NT2/D1 (cell line): Measurements from ENCODE around the gene FRAS1.
A peak's percentile ranks its signal among the peaks of the same experiment; 100 is the strongest.

ENCODE experiments used
- DNase-seq: peaks from one replicate; pipeline ENCODE4 v3.0.0-alpha.2; 2011; ENCODE audit warnings: low read depth, low spot score
- H3K27me3 ChIP-seq: 2 replicates; pipeline ENCODE4 v1.6.0; 2011; ENCODE audit warnings: mild to moderate bottlenecking; ENCODE audit not compliant: insufficient read length, insufficient read depth
- H3K36me3 ChIP-seq: 2 replicates; pipeline ENCODE4 v1.6.1; 2011; ENCODE audit warnings: mild to moderate bottlenecking, low read length, mixed read lengths; ENCODE audit not compliant: insufficient read depth, insufficient read length
- H3K4me1 ChIP-seq: 2 replicates; pipeline ENCODE4 v1.5.1; 2011; ENCODE audit not compliant: insufficient read depth, insufficient read length
- H3K4me3 ChIP-seq: 2 replicates; pipeline ENCODE4 v1.5.1; 2011; ENCODE audit warnings: low read depth; ENCODE audit not compliant: insufficient read length
- H3K9ac ChIP-seq: 2 replicates; pipeline ENCODE4 v1.6.0; 2011; ENCODE audit warnings: low read depth; ENCODE audit not compliant: insufficient read length
- H3K9me3 ChIP-seq: 2 replicates; pipeline ENCODE4 v1.5.1; 2011; ENCODE audit warnings: mild to moderate bottlenecking, low read length; ENCODE audit not compliant: insufficient read depth
- SUZ12 ChIP-seq: IDR thresholded peaks from 2 replicates; pipeline ENCODE4 v1.6.1; 2011; ENCODE audit not compliant: insufficient read length, insufficient read depth; ENCODE audit errors: extremely low read depth
- YY1 ChIP-seq: IDR thresholded peaks from 2 replicates; pipeline ENCODE4 v1.6.1; 2011; ENCODE audit not compliant: insufficient read length, insufficient read depth
- ZNF274 ChIP-seq: IDR thresholded peaks from 2 replicates; pipeline ENCODE4 v1.6.1; 2011; ENCODE audit warnings: mild to moderate bottlenecking, low read depth, low read length

Gene FRAS1

DNA sequence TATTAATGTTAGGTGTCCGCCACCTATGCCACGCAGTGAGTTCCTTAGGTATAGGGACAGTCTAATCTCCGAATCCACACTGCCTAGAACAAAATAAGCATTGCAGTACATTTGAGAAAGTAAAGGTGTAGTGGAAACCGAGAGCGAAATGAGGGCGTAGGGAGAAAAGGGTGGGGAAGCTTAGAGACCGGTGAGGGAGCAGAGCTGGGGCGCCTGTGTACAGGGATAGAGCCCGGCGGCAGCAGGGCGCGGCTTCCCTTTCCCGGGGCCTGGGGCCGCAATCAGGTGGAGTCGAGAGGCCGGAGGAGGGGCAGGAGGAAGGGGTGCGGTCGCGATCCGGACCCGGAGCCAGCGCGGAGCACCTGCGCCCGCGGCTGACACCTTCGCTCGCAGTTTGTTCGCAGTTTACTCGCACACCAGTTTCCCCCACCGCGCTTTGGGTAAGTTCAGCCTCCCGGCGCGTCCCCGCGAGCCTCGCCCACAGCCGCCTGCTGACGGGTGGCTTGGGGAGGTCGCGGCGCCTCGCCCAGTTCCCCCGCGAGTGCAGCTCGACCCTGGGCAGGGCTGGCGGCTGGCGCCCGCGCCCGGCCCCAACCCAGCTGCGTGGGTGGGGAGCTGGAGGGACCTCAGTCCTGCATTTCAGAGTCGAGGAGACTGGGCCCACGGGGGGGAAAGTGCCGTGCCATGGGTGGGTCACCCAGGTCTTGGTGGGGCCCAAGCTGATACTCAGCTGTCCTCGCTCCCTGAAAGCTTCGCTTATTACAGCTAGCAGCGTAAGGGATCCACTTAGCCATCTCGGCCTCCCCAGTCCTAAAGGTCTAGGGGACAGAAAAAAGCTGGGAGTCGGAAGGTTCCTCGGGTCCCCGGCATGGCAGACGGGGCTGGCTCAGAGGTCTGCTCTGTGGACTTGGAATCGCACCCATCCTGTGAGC, 494.6 kb downstream of the FRAS1 start, which contains the start of gene ANXA3:
ANXA3 (plus strand) TSS at position 351 of the 932 bp plus-strand sequence. CDS start 2,704 bp downstream, outside the sequence.
- peak within 1 kb of the TSS; percentile 80 for H3K9ac ChIP-seq
- peaks cover 10% of the 10 kb centered on the region for H3K27me3 ChIP-seq
- H3K9me3 ChIP-seq: peaks cover 4% of the 10 kb centered on the region
- H3K4me3 ChIP-seq: peak within 1 kb of the TSS; percentile 63
- H3K36me3 ChIP-seq: peaks cover 37% of the 10 kb centered on the region
- DNase-seq: no peak
- H3K4me1 ChIP-seq: no peaks in the 10 kb centered on the region
- TF ChIP-seq ZNF274 (no peak), SUZ12 (no peak), YY1 (no peak)

DNA sequence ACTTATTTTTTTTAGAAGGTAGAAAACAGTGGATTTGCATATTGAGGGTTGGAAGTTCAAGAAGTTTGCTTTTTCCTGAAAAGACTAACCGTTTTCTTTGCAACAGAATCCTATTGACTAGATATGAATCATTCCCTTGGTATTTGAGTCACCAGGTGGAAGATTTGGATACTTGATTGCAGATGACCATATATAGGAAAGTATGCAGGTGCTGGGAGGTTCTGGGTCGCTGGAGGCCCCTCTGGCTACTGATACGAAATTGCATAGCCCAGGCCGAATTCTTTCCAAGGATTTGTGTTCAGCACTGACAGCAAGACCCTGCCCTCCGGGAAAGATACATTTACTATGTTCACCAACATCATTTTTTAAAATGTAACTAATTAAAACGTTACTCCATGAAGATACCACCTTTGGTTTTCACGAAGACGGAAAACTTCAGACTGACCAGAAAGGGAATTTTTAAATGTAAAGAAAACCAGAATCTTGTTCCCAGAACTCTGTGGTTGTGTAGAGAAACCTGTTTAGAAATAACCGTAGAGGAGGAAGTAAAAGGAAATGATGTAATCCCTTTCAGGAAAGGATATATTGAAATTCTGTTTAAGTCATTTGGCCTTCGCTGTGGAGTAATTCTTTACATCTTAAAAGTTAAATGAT, 495.4 kb downstream of the FRAS1 start:
- Histone ChIP-seq H3K9ac (peak overlapping the region; percentile 80), H3K36me3 (peaks cover 44% of the 10 kb centered on the region), H3K9me3 (peaks cover 12% of the 10 kb centered on the region), H3K4me1 (no peaks in the 10 kb centered on the region), H3K4me3 (peak overlapping the region; percentile 63), H3K27me3 (peaks cover 10% of the 10 kb centered on the region)
- TF ChIP-seq SUZ12 (no peak), ZNF274 (no peak), YY1 (no peak)
- DNase-seq: no peak

DNA sequence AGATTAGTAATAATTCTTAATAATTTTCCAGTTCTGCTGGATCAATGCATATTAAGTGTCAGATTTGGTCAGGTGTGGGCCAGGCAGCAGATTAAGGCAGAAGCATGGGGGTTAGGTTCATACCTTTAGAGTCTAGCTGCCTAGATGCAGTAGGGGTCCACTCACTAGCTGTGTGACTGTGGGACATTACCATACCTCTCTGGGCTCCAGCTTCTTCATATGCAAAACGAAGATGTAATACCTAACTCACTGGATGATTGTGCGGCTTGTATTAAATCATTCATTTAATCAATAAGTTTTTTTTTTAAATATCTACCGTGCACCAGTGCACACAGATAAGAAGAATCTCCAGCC, 495.9 kb downstream of the FRAS1 start:
- TF ChIP-seq SUZ12 (no peak), YY1 (no peak), ZNF274 (no peak)
- H3K9ac ChIP-seq: no peak overlapping the region
- H3K4me1 ChIP-seq: no peaks in the 10 kb centered on the region
- peaks cover 10% of the 10 kb centered on the region for H3K27me3 ChIP-seq
- no peak for DNase-seq
- no peak overlapping the region for H3K4me3 ChIP-seq
- H3K36me3 ChIP-seq: peaks cover 44% of the 10 kb centered on the region
- peaks cover 17% of the 10 kb centered on the region for H3K9me3 ChIP-seq

- H3K27me3 ChIP-seq: peaks cover 10% of the 10 kb centered on the region
- peaks cover 18% of the 10 kb centered on the region for H3K9me3 ChIP-seq
- TF ChIP-seq YY1 (no peak), SUZ12 (no peak), ZNF274 (no peak)
- no peak overlapping the region for H3K4me3 ChIP-seq
- no peak overlapping the region for H3K9ac ChIP-seq
- peaks cover 50% of the 10 kb centered on the region for H3K36me3 ChIP-seq
- H3K4me1 ChIP-seq: no peaks in the 10 kb centered on the region
- DNase-seq: no peak
Measured at GRCh38 chr4:78553529-78554060, 496.5 kb downstream of the FRAS1 start.

DNA sequence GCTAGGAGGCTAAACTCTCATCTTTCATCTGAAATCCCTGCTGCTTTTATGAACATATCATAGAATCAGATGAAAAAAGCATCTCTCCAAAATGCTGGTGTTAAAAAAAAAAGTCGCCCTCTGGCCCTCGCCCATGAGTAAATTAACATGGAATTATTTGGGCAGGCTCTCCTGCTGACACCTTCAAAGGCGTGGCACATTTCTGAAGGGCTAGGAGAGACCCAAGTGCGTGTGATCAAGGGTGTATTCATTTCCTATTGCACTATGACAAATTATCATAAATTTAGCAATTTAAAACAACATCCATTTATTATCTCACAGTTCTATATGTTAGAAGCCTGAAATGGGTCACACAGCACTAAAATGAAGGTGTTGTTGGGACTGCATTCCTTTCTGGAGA, 499.5 kb downstream of the FRAS1 start:
- no peak overlapping the region for H3K9ac ChIP-seq
- H3K4me1 ChIP-seq: no peaks in the 10 kb centered on the region
- H3K4me3 ChIP-seq: no peak overlapping the region
- H3K9me3 ChIP-seq: peaks cover 18% of the 10 kb centered on the region
- H3K27me3 ChIP-seq: peaks cover 4% of the 10 kb centered on the region
- DNase-seq: no peak
- TF ChIP-seq SUZ12 (no peak), ZNF274 (no peak)
- H3K36me3 ChIP-seq: peaks cover 62% of the 10 kb centered on the region

GRCh38 chr4:78557841-78558240, 500.7 kb downstream of the FRAS1 start:
- Histone ChIP-seq H3K4me3 (no peak overlapping the region), H3K4me1 (no peaks in the 10 kb centered on the region), H3K27me3 (no peaks in the 10 kb centered on the region), H3K9ac (no peak overlapping the region), H3K9me3 (peaks cover 18% of the 10 kb centered on the region), H3K36me3 (peaks cover 62% of the 10 kb centered on the region)
- no peak for DNase-seq
- TF ChIP-seq ZNF274 (no peak), YY1 (no peak), SUZ12 (no peak)

DNA sequence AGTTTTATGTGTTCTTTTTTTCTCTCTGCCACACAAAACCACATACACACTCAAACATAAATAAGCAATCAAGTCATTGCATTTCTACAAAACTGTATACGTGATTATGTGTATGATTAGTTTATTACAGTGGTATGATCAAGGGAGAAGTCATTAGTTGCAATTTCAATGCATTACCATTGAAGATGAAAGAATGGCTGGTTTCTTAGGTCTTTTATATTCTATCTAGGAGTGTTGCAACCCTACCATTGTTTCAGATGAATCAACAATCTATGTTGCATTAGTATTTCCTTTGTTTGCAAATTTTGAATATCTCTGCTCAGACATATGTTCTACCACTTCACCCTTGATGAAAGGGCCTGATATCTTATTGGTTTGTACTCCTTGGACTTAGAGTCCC, 501.3 kb downstream of the FRAS1 start:
- TF ChIP-seq SUZ12 (no peak), ZNF274 (no peak), YY1 (no peak)
- no peaks in the 10 kb centered on the region for H3K27me3 ChIP-seq
- H3K9ac ChIP-seq: no peak overlapping the region
- H3K4me1 ChIP-seq: no peaks in the 10 kb centered on the region
- peaks cover 18% of the 10 kb centered on the region for H3K9me3 ChIP-seq
- no peak for DNase-seq
- no peak overlapping the region for H3K4me3 ChIP-seq
- H3K36me3 ChIP-seq: peaks cover 57% of the 10 kb centered on the region
